Activated CD4-positive, alpha-beta T cell treated with anti-CD3 and anti-CD28 coated beads, Interleukin-2, Interleukin-4, amounts not matched to agents 100 ng/mL and 50 ng/mL, durations not matched to agents 16 hours and 8 hours (primary cell): ENCODE results near the gene ZNF319.

Experiments used
- DNase-seq: peaks from one replicate; pipeline ENCODE4 v3.0.0-alpha.2; 2020; ENCODE audit warnings: low spot score

Gene ZNF319

DNA sequence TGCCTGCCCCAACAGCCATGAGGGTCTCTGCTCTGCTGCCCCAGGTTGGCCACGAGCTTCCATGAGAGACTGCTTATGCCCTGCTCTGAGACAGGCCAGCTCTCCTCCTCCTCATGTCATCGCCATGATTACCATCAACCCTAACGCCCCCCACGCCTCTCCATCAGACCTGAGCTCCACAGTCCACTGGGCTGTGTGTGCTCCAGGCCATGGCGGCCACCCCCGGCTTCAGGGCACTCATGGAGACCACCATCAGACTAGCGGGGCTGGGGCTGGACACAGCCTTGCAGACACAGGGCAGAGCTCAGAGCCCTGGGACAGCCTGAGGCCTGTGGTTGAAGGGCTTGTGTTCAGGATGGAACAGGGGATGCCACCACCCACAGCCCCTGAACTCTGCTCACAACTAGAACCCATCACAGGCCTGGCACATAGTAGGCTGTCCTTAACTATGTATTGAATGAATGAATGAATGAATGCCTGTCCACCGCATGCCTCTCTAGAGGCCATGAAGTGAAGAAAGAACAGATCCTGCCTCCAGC, 44.1 kb downstream of the ZNF319 start:
- no peak for DNase-seq

DNA sequence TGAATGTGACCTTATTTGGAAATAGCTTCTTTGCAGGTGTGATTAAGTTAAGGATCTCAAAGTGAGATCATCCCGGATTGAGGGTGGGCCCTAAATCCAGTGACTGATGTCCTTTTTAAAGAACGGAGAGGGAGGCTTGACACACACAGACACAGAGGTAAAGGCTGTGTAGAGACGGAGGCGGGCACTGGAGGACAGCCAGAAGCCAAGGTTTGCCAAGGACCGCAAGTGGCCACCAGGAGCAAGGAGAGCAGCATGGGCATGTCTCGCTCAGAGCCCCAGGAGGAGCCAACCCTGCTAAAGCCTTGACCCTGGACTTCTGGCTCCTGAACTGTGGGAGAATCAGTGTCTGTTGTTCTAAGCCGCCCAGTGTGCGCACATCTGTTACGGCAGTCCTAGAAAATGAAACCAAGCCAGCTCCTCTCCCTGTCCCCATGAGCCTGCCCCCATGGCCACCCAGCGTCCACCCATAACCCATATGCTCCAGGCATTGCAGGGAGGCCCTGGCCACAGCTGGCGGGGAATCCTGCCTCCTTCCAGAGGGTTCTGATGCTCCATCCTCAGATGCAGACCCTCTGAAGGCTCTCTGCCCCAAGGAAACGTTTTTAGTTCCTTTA, 44.8 kb downstream of the ZNF319 start:
- DNase-seq = no peak

DNA sequence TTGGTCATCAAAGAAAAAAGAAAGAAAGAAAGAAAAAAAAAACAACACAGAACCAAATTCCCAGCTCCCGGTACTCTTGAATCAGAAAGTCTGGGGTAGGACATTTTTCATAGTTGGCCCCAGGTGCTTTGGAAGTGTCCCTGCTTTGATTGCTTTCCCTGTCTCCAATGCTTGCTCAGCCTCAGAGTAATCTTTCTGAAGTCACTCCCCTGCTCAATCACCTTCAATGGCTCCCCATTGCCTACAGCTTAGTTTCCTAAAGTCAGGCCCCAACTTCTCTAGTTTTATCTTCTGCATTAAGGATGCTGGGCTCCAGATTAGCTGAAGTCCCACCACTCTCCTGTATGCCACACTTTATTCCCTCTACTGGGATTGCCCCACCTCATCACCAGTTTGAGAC, 46.6 kb downstream of the ZNF319 start:
- DNase-seq = no peak

DNA sequence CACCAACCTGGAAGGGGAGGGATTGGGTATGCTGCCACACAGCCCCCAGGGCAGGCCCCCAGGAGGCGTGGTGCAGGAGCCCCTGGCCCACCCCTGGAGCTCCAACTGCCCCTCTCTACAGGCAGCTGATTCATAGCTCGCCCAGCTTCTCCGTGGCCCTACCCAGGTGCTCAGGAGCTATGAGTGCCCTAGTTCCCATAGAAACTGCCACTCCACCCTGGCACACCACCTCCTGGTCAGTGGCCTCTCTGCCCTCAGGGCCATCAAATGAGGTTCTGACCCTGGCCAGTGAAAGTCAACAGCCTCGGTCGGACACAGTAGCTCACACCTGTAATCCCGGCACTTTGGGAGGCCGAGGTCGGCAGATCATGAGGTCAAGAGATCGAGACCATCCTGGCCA, 47.6 kb downstream of the ZNF319 start:
- DNase-seq = no peak

DNA sequence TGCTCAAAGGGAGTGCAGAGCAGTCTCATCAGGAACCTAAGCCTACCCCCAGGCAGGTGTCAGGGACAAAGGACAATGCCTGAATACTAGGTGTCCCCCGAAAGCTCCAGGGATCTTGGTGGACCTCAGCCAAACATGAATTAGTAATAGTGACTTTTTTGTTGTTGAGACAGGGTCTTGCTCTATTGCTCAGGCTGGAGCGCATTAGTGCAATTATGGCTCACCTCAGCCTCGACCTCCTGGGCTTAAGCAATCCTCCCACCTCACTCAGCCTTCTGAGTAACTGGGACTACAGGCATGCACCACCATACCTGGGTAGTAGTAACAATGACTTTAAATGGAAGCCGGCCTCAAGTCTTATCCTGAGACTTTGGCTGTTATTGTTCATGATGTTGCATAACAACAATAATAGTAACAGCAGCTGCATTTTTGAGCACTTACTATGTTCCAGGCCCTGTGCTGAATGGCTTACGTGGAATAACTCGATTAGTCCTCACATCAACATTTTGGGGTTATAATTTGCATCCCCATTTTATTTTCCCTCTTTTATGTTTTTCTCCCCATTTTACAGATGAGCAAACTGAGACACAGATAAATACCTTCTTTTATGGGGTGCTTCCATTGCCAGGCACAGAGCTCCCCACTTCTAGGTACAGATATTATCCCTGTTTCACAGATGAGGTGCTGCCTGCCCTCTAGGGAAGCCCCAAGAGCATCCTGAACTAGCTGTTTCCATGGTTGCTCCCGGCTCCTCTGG, 49.1 kb downstream of the ZNF319 start:
- DNase-seq = no peak

DNA sequence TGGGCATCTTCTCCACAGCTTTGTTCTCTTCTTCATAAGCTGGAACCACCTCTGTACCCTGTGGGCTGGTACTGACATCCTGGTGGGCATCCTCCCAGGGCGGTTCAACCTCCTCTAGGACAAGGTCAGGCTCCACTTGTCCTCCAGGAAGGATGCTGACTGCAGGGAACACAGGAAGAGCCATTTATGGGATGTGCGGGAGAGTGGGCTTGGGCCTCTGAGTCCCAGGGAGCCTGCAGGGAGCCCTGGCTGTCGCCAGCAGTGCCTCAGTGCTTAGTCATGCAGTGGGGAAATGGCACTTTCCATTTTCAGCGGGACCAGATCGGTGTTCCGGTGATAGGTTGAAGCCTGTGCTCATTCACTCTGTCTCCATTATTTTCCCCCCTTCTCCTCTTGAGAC, 50.1 kb downstream of the ZNF319 start:
- DNase-seq = no peak

DNA sequence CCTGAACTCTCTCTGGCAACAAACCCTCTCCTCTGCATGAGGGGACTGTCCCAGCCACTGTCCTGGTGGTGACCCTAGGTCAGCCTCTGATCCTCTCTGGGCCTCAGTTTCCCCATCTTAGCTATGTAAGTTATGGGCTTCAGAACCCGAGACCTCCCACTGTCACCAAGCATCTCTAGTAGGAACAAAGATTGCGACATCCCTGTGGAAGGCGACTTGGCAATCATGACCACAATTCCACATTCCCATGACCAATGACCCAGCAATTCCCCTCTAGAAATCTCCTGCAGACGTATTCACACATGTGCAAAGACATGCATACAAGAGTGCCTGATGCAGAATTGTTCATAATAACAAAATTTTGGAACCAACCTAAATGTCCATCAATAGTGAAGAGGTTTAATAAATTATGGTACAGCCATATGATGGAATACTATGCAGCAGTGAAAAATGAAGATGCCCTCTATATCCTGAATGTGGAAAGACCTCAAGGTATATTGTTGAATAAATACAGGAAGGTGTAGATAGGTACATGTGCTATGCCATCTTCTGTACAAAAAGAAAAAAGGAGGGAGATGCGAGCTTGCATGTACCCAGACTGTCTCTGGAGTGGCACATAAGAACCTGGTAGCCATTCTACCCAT, 50.8 kb downstream of the ZNF319 start:
- DNase-seq = no peak

DNA sequence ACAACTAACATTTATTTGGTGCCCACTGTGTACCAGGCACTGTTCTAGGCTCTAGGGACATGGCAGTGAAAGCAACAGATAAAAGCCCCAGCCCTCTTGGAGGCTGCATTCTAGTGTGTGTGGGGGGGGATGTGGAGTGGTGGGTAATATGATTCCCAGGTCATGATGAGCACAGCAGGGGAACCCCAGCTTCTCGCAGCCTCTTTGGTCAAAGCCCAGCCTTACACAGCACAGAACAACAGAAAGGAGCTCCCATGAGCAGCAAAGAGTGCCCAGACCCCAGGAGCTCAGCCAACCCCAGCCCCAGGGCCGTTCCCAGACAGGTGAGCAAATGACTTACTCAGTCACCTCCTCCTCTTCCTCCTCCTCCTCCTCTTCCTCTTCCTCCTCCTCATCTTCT, 51.5 kb downstream of the ZNF319 start:
- DNase-seq = no peak

DNA sequence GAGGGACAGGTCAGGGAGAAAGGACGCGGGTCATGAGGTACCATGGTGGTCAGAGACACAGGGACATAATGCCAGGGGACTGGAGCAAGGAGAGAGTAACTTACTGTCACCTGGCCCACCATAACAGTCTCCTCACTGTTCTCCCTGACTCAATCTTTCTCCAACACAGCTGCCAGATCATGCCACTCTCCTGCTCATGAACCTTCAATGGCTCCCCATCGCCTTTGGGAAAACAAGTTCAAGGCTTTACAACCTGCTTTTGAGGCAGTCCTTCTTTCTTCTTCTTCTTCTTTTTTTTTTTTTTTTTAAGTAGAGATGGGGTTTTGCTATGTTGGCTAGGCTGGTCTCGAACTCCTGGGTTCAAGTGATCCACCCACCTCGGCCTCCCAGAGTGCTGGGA, 52.4 kb downstream of the ZNF319 start:
- DNase-seq = no peak

DNA sequence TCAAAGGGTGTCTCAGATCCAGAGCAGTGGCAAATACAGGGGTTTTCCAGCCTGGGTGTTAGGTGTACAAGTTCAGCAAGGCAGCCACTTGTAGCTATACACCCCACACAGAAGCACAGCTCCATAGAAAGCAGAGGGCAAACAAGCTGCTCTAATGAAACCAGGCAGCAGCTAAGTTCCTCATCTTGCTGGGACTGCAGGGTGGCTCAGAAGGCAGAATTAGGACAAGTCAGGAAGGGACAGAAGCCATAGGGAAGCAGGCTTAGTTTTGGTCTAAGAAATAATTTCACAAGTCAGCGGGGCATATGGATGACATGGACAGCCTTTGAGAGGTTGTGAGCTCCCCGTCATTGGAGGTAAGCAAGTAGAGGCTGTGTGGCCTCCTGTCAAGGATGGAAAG, 53.2 kb downstream of the ZNF319 start:
- DNase-seq = no peak

DNA sequence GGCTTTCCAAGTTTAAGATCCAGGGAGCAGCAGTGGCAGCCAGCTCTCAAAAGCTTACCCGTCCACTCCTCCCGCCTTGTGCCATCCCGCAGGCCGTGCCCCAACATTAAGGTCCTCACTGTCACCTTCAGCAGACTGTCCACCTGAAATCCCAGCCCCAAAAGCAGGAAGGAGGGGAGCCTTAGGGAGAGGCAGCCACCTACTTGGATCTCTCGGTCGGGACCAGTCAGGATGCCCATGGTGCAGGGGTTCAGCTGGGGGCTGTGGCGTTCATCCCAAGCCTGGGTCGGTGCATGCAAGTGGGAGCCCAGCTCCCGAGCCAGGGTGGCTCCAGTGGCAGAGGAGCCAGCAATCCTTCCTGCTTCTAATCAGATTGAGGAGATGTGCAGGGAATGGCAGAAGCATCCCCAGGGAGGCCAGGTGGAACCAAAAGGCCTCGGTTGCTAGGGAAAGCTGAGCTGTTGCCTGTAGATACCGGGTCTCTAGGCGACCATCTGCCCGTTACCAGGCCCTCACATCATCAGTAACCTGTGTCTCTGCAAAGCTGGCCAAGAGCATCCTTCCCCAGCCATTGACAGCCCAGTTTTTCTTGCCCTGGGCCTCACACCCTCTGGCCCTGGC, 54.2 kb downstream of the ZNF319 start:
- no peak for DNase-seq

DNA sequence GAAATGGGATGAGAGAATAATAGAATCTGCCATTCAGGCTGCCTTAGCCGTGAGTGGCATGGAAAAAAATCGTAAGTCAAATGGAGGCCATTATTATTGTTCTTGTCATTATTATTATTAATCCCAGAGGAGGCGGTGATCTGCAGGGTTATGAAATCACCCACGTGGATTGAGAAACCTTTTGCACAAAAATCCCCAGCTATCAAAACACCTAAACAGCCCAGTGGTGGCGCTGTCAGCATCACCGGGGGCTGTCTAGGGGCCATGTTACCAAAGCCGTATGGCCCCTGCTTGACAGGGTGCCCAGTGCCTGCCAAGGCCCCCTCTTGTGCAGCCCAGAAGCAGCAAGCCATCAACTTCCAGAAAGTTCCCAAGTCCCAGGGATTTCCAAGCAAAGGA, 54.7 kb downstream of the ZNF319 start:
- DNase-seq = no peak

DNA sequence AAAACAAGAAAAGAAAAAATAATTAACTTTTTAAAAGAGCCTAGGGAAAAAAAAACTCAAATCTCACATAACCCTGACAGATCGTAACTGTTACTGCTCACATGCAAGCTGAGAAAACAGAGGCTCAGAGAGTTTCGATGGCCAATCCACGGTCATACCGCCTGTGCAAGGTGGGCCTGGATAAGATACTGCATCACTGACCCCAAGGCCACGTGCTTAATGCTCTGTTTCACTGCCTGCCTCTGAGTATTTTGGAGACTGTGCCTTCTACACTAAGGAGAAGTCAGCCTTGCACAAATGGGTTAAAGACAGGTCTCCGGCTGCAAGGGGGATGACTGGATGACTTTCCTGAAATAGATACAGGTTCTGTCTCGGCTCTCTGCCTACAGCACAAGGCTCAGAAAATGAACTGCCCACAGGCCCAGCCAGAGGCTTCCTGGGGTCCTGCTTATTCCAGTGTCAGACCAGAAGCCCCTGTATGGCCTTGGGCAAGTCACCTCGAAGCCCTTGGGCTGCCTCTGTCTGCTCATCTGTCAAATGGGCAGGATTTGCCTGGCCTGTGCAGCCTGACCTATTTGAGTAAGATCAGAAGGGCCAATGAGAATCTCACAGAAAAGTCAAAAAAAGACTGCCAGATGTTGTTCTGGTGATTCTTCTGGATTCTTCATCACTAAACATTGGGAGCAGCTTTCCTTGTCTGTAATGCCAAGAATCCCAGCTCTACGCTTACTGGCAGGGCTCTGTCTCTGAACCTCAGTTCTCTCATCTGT, 55.3 kb downstream of the ZNF319 start:
- DNase-seq = no peak
